ENCODE data around the gene NSFL1C. TPM values are rescaled to one million over a fixed set of nuclear protein-coding genes. Genes with fewer than 3 reads are reported as not detected.

NSFL1C gene
- total and polyA plus RNA-seq, 2 of the 4 experiments (the other 2 are of a cell fraction): 33.0 to 40.3 TPM

GRCh38 chr20:1473246-1474220 is 6.9 kb upstream of the NSFL1C start:
- no peak for TF ChIP-seq FOS (IDR thresholded peaks at IDR 0.05; ENCODE audit: low read depth, low read length)
- no peak for TF ChIP-seq BHLHE40 (IDR thresholded peaks at IDR 0.05; ENCODE audit: low read depth, low read length)
- TF ChIP-seq MAZ (IDR thresholded peaks at IDR 0.05; ENCODE audit: borderline replicate concordance, low read depth, low read length): no peak
- no peak for TF ChIP-seq CEBPB (IDR thresholded peaks at IDR 0.05; ENCODE audit: low read depth, low read length)
- DNase-seq (no peak), ATAC-seq (ENCODE audit: low read depth) (no peak)
- H3K4ac ChIP-seq (ENCODE audit: low read depth, low read length): no peak overlapping the region
- no peak overlapping the region for H2BK5ac ChIP-seq (ENCODE audit: low read depth, low read length, poor library complexity, severe bottlenecking)
- no peak overlapping the region for H3K23ac ChIP-seq (ENCODE audit: low read depth, low read length)
- POLR2A ChIA-PET (ENCODE audit: unreplicated experiment): no interaction called here
- CTCF ChIA-PET: interaction anchor here (0.6 to 1.4 kb wide), 2 partner anchors 31 to 1679 kb away, joined by 3 read pairs; no protein-coding TSS in a partner anchor
- no peak overlapping the region for H3K9ac ChIP-seq (ENCODE audit: low read depth, low read length)
- no peak overlapping the region for H4K5ac ChIP-seq (ENCODE audit: low read depth, low read length)
- no peak overlapping the region for H3K27ac ChIP-seq (ENCODE audit: insufficient read depth, low read length)
- H3K4me1 ChIP-seq (ENCODE audit: control insufficient read depth, insufficient read depth, low read length): peaks cover 12% of the 10 kb centered on the region
- H3K56ac ChIP-seq (ENCODE audit: extremely low read depth, insufficient read depth, low read length): no peak overlapping the region
- peaks cover 10% of the 10 kb centered on the region for H3K9me1 ChIP-seq (ENCODE audit: insufficient read depth, low read length)
- H4K20me1 ChIP-seq (ENCODE audit: insufficient read depth, low read length): no peaks in the 10 kb centered on the region
- H3K18ac ChIP-seq (ENCODE audit: low read depth, low read length): no peak overlapping the region
- 53% methylated on average over 3 of the region's 13 CpGs; no CpG with 5 or more reads in 1 of the 2 experiments for WGBS, 2 experiments (ENCODE audit: extremely low coverage in 2 of 2, insufficient read length in 1 of 2)
- BruUV-seq (replicated peaks): no TSS peak
- in situ Hi-C loops (cut with MboI; ENCODE audit: low sequenced_read_pairs) (no loop called here), intact Hi-C loops (cut with micrococcal nuclease) (loop anchor here (10.0 kb wide), 1 partner anchor 659 kb away; no protein-coding TSS in a partner anchor), dilution Hi-C loops (cut with HindIII; ENCODE audit: low sequenced_read_pairs, unreplicated experiment) (no loop called here)
- H3K79me1 ChIP-seq (ENCODE audit: low read depth in 1 of 2, low read length in 2 of 2): peaks cover 0 to 4% of the 10 kb centered on the region in 2 experiments; a peak in 1 of 4 replicates
- no peak overlapping the region for H4K91ac ChIP-seq (ENCODE audit: insufficient read depth, low read depth, low read length)
- H3K4me3 ChIP-seq (ENCODE audit: insufficient read depth, low read depth, low read length): no peak overlapping the region
- no peak overlapping the region for H3K4me2 ChIP-seq (ENCODE audit: low read depth, low read length)
- no peaks in the 10 kb centered on the region for H3K36me3 ChIP-seq (ENCODE audit: control insufficient read depth, insufficient read depth, low read length)
- no peak overlapping the region for H2BK15ac ChIP-seq (ENCODE audit: low read depth, low read length)
- H3K27me3 ChIP-seq (ENCODE audit: control insufficient read depth, insufficient read depth, low read length): no peaks in the 10 kb centered on the region; the same call in 1 of the 2 replicates
- H2AK9ac ChIP-seq (replicated peaks; ENCODE audit: low read depth, low read length, poor library complexity): no peak overlapping the region
- H3K9me3 ChIP-seq (ENCODE audit: control insufficient read depth, insufficient read depth, low read length): no peaks in the 10 kb centered on the region
- H4K8ac ChIP-seq (ENCODE audit: low read depth in 2 of 2, low read length in 2 of 2): no peak overlapping the region
- H2AFZ ChIP-seq (replicated peaks; ENCODE audit: low read length, poor library complexity): no peak overlapping the region
- peak overlapping the region; percentile 33; the same call in 1 of the 2 replicates for H2AK5ac ChIP-seq (ENCODE audit: low read depth, low read length)
- no peak overlapping the region for H2BK120ac ChIP-seq (ENCODE audit: low read depth, low read length)
- H3K14ac ChIP-seq (replicated peaks; ENCODE audit: low read depth, low read length): no peak overlapping the region
- H2BK20ac ChIP-seq (ENCODE audit: low read depth, low read length): no peak overlapping the region
